MM.1S (cell line): ENCODE measurements around the gene HACD1.

ENCODE experiments used
- DNase-seq: peaks from one replicate; pipeline ENCODE4 v3.0.0-alpha.2; 2015
- H2AFZ ChIP-seq: fragments of 300-600 bp; sonication (generic); 2 replicates; pipeline ENCODE4 v1.6.0; 2016; ENCODE audit warnings: antibody characterized with exemption, low read length
- H3F3A ChIP-seq: fragments of 300-600 bp; sonication (generic); 2 replicates; pipeline ENCODE4 v1.6.1; 2016; ENCODE audit warnings: mild to moderate bottlenecking, antibody characterized with exemption, low read length, moderate library complexity, mixed read lengths; ENCODE audit not compliant: insufficient read depth
- H3K27ac ChIP-seq: fragments of 300-600 bp; sonication (generic); 2 replicates; pipeline ENCODE4 v1.5.1; 2016; ENCODE audit warnings: mild to moderate bottlenecking, low read length
- H3K27me3 ChIP-seq: fragments of 300-600 bp; sonication (generic); replicated peaks from 2 replicates; pipeline ENCODE4 v1.6.0; 2016; ENCODE audit warnings: low read length; ENCODE audit not compliant: insufficient read depth
- H3K36me3 ChIP-seq: fragments of 300-600 bp; sonication (generic); replicated peaks from 2 replicates; pipeline ENCODE4 v1.6.1; 2016; ENCODE audit warnings: mild to moderate bottlenecking, low read length, mixed read lengths; ENCODE audit not compliant: insufficient read depth
- H3K4me1 ChIP-seq: fragments of 300-600 bp; sonication (generic); 2 replicates; pipeline ENCODE4 v1.6.1; 2016; ENCODE audit warnings: low read length, mixed read lengths
- H3K4me2 ChIP-seq: fragments of 300-600 bp; sonication (generic); 2 replicates; pipeline ENCODE4 v1.6.0; 2016; ENCODE audit warnings: low read depth, low read length
- H3K4me3 ChIP-seq: fragments of 300-600 bp; sonication (generic); 2 replicates; pipeline ENCODE4 v1.5.1; 2016; ENCODE audit warnings: low read length, mixed read lengths
- H3K79me2 ChIP-seq: fragments of 300-600 bp; sonication (generic); 2 replicates; pipeline ENCODE4 v1.6.1; 2016; ENCODE audit warnings: mixed run types, low read length, mixed read lengths
- H3K9ac ChIP-seq: fragments of 300-600 bp; sonication (generic); 2 replicates; pipeline ENCODE4 v1.6.1; 2016; ENCODE audit warnings: low read length, mixed read lengths
- H3K9me2 ChIP-seq: fragments of 300-600 bp; sonication (generic); replicated peaks from 2 replicates; pipeline ENCODE4 v1.6.1; 2016; ENCODE audit warnings: mild to moderate bottlenecking, low read length, mixed read lengths; ENCODE audit not compliant: insufficient read depth
- H3K9me3 ChIP-seq: fragments of 300-600 bp; sonication (generic); replicated peaks from 2 replicates; pipeline ENCODE4 v1.6.1; 2016; ENCODE audit warnings: mild to moderate bottlenecking, low read length, mixed read lengths; ENCODE audit not compliant: insufficient read depth
- H4K20me1 ChIP-seq: fragments of 300-600 bp; sonication (generic); 2 replicates; pipeline ENCODE4 v1.6.1; 2016; ENCODE audit warnings: mild to moderate bottlenecking, low read length, moderate library complexity, mixed read lengths; ENCODE audit not compliant: insufficient read depth
- CTCF ChIP-seq: fragments of 300-600 bp; sonication (generic); IDR thresholded peaks from 2 replicates; pipeline ENCODE4 v1.5.1; 2016; ENCODE audit warnings: antibody characterized with exemption, low read length, mixed read lengths
- EZH2 ChIP-seq: fragments of 300-600 bp; sonication (generic); optimal IDR thresholded peaks from 2 replicates; pipeline ENCODE3; 2017; ENCODE audit warnings: low read depth, mild to moderate bottlenecking, antibody characterized with exemption, low read length, mixed read lengths
- EZH2phosphoT487 ChIP-seq: fragments of 300-600 bp; sonication (generic); IDR thresholded peaks from 2 replicates; pipeline ENCODE4 v1.6.1; 2018; ENCODE audit warnings: antibody characterized with exemption, low read length

The HACD1 gene

GRCh38 chr10:17607060-17607459 lies 10.1 kb downstream of the HACD1 start:
- Histone ChIP-seq H3K4me1 (no peaks in the 10 kb centered on the region), H4K20me1 (no peaks in the 10 kb centered on the region), H3K4me2 (no peak overlapping the region), H3F3A (no peaks in the 10 kb centered on the region), H3K4me3 (no peak overlapping the region), H2AFZ (no peak overlapping the region), H3K27ac (no peak overlapping the region), H3K9me3 (no peaks in the 10 kb centered on the region), H3K9me2 (no peaks in the 10 kb centered on the region), H3K36me3 (no peaks in the 10 kb centered on the region), H3K79me2 (no peaks in the 10 kb centered on the region), H3K27me3 (no peaks in the 10 kb centered on the region), H3K9ac (no peak overlapping the region)
- TF ChIP-seq EZH2 (no peak), EZH2phosphoT487 (no peak), CTCF (no peak)
- no peak for DNase-seq

GRCh38 chr10:17606547-17607040 lies 10.6 kb downstream of the HACD1 start:
- H3K79me2 ChIP-seq: no peaks in the 10 kb centered on the region
- H3K9ac ChIP-seq: no peak overlapping the region
- DNase-seq: no peak
- no peak overlapping the region for H2AFZ ChIP-seq
- no peaks in the 10 kb centered on the region for H3K9me2 ChIP-seq
- no peaks in the 10 kb centered on the region for H4K20me1 ChIP-seq
- no peaks in the 10 kb centered on the region for H3K4me1 ChIP-seq
- H3K36me3 ChIP-seq: no peaks in the 10 kb centered on the region
- TF ChIP-seq CTCF (no peak), EZH2phosphoT487 (no peak), EZH2 (no peak)
- H3K4me3 ChIP-seq: no peak overlapping the region
- H3K27ac ChIP-seq: no peak overlapping the region
- H3K4me2 ChIP-seq: no peak overlapping the region
- no peaks in the 10 kb centered on the region for H3K27me3 ChIP-seq
- H3K9me3 ChIP-seq: no peaks in the 10 kb centered on the region
- no peaks in the 10 kb centered on the region for H3F3A ChIP-seq

DNA sequence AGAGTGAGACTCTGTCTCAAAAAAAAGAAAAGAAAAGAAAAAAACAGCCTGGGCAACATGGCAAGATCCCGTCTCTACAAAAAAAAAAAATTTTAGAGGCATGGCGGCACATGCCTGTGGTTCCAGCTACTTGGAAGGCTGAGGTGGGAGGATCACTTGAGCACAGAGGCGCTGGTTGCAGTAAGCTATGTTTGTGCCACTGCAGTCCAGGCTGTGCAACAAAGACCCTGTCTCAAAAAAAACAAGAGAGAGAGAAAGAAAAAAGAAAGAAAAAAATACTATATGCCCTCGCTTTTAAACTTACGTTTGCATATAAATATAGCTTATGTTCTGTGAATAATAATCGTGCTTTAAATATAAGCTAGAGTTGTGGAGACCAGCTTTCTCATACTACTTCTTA lies 11.2 kb downstream of the HACD1 start:
- no peak overlapping the region for H3K4me2 ChIP-seq
- H2AFZ ChIP-seq: no peak overlapping the region
- H3K4me1 ChIP-seq: no peaks in the 10 kb centered on the region
- no peaks in the 10 kb centered on the region for H3K9me2 ChIP-seq
- no peak overlapping the region for H3K9ac ChIP-seq
- H3K27ac ChIP-seq: no peak overlapping the region
- H3K79me2 ChIP-seq: no peaks in the 10 kb centered on the region
- TF ChIP-seq EZH2: no peak
- TF ChIP-seq EZH2phosphoT487: no peak
- TF ChIP-seq CTCF: no peak
- no peaks in the 10 kb centered on the region for H4K20me1 ChIP-seq
- H3K9me3 ChIP-seq: no peaks in the 10 kb centered on the region
- H3K4me3 ChIP-seq: no peak overlapping the region
- no peaks in the 10 kb centered on the region for H3K36me3 ChIP-seq
- no peak for DNase-seq
- no peaks in the 10 kb centered on the region for H3F3A ChIP-seq
- H3K27me3 ChIP-seq: no peaks in the 10 kb centered on the region
